Activated T-cell treated with anti-CD3 and anti-CD28 coated beads, Interleukin-2, amount 50 U/mL, for 1 hour (primary cell): ENCODE data around the gene SLC12A4.
"Not testable (repeated sequence)": the region's sequence is repeated elsewhere in the genome, so short reads cannot be mapped to it uniquely, and the experiment has no call there.

Experiments
- DNase-seq: peaks from one replicate; pipeline ENCODE4 v3.0.0-alpha.2; 2020

SLC12A4 gene

DNA sequence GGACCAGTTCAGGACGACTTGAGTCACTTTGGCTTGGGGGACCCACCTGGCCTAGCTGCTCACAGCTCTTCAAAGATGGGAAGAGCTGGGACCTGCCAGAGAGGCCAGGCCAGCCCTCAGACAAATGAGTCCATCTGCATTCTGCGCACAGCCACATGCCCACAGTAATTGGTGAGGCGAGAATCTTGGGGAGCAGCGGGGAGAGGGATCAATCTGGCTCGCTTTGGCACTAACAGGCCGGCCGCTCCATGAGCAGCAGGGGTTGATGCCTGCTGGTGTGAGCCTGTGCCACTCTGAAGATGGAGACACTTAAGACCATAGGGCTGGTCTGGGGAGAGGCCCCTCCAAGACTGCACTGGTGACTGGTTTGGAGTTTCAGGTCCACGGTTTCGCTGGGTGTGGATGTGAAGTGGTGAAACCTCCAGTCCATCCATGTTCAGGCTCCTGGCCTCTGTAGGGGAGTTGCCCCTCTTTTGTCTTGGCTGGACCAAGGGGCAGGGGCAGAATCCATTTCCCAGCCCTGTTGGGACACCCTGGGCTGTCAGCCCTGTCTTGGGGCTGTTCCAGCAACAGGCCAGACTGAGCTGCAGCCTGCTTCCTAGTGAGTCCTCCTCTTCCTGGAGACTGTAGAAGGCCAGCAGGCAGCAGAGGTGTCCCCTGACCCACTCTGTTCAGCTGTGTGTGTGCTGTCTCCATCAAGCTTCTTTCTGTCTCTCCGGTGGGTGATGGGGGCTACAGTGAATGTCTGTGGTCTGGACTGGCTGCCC is 44.1 kb downstream of the SLC12A4 start:
- no peak for DNase-seq

GRCh38 chr16:67923414-67924116 is 44.9 kb downstream of the SLC12A4 start:
- no peak for DNase-seq

DNA sequence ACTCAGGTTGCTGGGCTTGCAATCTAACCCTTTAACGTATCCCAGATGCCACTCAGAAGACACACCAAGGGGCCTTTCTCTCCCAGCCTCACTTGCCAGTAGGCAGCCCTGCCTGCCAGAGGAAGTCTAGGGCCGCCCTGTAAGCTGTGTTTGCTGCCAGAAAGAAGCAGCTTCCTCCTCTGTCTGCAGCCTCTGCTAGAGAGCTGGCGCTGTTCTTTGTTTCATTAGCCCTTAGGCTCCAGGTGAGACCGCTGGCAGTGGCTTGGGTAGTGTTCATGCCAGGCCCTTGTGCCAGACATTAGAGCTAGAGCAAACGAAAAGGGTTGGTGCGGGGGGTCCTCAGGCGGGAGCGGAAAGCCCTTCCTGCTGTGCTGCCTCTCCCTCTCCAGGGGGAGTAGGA is 45.7 kb downstream of the SLC12A4 start:
- no peak for DNase-seq

DNA sequence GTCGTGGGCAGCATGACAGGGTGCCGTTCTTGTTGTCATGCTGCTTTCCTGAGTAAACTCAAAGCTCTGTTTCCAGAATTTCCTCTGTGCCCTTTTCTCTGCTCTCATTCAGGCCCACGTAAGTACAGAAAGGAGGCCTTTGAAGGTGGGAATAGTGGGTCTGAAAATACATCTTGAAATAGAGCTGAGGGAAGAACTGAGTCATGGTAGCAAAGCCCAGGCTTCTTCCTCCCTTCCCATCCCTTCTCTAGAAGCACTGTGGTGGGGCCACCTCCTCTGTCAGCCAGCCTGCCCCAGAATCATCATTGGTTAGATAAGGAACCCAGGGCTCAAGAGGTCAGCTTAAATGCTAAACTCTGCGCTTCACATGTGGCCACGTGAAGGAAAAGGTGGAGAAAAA is 46.2 kb downstream of the SLC12A4 start:
- DNase-seq = no peak

- DNase-seq = no peak
Measured at GRCh38 chr16:67919622-67920221, 48.7 kb downstream of the SLC12A4 start.

DNA sequence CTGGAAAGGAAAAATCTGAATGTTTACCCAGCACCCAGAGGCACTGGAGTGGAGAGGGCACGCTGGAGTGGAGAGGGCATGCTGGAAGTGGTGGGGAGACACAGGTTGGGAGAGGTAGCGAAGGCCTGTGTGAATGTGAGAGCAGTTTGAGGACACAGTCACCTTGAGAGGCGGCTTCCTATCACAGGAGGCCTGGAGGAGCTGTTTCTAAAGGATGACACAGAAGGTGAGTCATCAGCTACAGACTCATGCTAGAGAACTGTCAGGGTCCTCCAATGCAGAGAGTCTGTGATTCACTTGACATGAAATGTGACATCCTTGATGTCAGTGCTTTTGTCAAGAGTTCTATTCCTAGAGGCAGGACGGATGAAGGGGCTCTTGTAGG is 50.6 kb downstream of the SLC12A4 start:
- DNase-seq = no peak

DNA sequence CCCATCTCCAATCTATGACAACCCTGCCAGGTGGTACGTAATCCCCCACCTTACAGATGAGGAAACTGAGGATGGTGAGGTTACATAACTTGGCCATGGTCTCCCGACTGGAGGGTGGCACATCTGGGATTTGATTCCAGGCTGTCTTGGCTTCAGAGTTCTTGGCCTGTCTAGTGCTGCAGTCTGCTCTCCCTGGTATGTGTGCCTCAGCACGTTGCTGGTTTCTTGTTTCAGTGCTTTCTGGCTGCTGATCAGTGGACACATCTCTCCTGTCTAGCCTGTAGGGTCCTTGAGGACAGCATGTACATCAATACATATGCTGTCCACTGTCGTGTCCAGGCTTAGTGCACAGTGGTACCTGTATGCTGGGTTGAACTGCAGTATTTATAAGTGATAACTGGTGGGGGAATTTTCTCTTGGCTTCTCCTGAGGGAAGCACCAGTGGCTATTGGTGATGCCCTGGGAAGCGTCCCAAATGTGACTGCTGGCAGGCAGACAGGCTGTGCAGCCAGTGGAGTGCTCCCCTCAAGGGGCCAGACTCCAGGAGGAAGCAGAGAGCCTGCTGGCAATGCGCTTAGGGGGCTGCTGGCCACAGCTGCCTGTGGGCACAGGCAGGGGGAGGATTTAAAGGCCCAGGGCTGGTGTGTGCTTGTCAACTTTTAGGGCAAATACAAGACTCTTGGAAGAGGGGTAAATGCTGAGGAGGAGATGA is 51.1 kb downstream of the SLC12A4 start:
- no peak for DNase-seq

DNA sequence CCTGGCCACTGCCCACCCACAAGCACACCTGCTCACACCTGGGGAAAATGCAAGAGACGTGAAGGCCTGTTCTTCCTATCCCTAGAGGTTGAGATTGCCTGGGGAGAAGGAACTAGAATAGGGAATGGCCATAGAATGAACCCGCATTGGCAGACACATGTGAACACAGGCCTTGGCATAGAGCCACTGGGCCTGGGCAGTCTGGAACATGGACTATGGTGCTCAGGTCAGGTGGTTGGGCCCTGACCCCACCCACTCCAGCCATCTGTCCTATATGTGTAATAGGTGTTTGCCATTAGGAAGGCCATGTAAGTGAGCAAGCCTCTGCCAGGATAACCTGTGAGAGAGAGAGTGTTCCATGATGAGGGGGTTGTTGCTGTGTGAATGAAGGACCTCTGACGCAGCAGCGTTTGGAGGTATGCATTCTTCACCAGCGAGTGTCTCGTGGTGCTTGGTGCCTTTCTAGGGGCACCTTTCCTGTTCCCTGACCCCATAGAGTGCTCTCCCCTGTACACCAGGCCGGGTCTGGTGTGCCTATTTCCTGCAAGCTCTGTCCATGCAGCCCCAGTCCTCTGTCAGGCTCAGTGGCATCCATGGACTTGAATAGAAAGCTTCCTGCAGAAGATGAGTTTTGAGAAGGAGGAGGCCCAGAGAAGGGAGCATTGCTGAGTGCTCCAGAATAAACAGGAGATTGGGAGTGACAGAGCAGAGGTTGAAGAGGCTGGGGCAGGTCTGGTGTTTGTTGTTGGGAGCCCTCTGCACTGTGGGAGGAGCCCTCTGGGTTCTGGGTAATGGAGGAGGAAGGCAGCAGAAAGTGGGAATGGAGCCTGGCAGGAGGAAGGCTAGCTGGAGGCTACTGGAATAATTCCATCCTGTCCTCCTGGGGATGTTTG is 52.4 kb downstream of the SLC12A4 start:
- no peak for DNase-seq

GRCh38 chr16:67915496-67915769 is 53.0 kb downstream of the SLC12A4 start:
- not testable (repeated sequence) for DNase-seq

GRCh38 chr16:67914758-67915495 is 53.5 kb downstream of the SLC12A4 start:
- no peak for DNase-seq

- DNase-seq = no peak
Measured at GRCh38 chr16:67910158-67910557, 58.3 kb downstream of the SLC12A4 start.

GRCh38 chr16:67909056-67909742 is 59.2 kb downstream of the SLC12A4 start:
- DNase-seq = no peak

GRCh38 chr16:67907397-67908180 is 60.8 kb downstream of the SLC12A4 start:
- no peak for DNase-seq

DNA sequence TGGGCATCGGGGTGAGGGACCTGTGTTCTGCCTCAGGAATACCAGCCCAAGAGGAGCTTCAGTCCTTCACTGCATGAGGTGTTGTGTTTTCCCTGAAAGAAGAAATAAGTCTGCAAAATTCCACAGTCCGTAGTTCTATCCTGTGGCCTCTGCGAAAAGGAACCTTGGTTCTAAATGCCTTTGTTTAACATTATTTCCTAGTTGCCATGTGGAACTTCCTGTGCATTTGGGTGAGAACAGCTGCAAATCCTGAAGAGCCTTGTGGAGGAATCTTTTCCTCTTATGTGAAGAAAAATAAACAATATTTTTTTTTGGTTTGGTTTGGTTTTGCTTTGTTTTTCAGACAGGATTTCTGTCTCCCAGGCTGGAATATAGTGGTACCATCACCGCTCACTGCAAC is 65.6 kb downstream of the SLC12A4 start:
- DNase-seq = no peak

DNA sequence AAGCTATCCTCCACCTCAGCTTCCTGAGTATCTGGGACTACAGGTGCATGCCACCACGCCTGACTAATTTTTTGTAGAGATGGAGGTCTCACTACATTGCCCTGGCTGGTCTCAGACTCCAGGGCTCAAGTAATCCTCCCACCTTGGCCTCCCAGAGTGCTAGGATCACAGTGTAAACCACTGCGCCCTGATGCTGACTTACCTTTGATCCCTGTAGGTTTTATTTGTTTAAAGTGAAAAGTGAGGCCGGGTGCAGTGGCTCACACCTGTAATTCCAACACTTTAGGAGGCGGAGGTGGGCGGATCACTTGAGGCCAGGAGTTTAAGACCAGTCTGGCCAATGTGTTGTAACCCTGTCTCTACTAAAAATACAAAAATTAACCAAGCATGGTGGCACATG is 66.7 kb downstream of the SLC12A4 start:
- DNase-seq = no peak

DNA sequence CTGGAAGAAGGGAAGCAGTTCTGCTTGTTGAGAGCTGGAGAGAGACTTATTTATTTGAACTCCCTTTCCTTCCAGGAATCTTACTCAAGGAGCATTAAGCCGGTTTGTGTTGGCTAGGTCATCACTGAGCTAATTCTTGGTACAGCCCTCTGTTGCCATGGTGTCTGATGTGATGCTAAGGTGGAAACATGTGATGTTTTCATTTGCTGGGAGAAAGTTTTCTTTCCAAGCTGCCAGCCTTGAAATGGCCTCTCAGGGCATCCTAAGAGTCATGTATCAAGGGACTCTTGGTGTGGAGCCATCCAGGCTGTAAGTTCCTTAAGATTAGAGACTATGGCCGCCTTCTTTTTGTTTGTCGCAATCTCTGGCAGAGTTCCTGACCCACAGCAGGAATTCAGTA is 71.2 kb downstream of the SLC12A4 start:
- DNase-seq = no peak

DNA sequence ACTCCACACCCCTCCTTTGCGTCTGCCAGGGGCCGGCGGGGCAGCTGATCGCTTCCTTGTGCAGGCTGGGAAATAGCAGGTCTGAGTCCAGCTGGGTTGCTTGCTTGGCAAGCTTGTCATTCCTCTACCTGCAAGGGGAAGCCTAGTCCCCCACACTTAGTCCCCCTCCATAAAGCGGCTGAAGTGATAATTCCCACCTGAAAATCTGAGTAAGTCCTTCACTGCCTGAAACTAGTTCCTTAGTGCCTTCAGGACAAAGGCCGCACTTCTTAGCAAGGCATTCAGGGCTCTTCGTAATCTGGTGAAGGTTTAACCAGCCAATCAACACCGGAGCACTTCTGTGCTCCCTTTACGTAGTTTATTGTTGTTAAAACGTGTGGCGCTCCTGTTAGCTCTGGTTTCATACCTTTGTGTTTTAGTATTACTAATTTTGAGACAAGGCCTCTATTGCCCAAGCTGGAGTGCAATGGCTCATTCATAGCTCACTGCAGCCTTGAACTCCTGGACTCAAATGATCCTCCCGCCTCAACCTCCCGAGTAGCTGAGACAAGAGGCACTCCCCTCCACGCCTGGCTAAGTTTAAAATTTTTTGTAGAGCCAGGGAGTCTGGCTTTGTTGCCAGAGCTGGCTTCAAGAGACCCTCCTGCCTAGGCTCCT is 74.6 kb downstream of the SLC12A4 start:
- DNase-seq = no peak
